ENCODE data around the gene RIN3.
A peak's percentile ranks its signal among the peaks of the same experiment; 100 is the strongest.
"Not testable (repeated sequence)": the region's sequence is repeated elsewhere in the genome, so short reads cannot be mapped to it uniquely, and the experiment has no call there.

Gene RIN3

GRCh38 chr14:92678766-92679165 is 165.2 kb downstream of the RIN3 start:
- H3K27ac Mint-ChIP-seq = peak overlapping the region; percentile 80
- no peak for ATAC-seq

GRCh38 chr14:92679246-92679645 is 165.7 kb downstream of the RIN3 start:
- Mint-ChIP-seq H3K9me3 (peaks cover 10% of the 10 kb centered on the region), H3K4me1 (peaks cover 50% of the 10 kb centered on the region), H3K27ac (no peak overlapping the region), H3K4me3 (no peak overlapping the region), H3K36me3 (peaks cover 54% of the 10 kb centered on the region), H3K27me3 (no peaks in the 10 kb centered on the region)
- ATAC-seq = no peak

More at GRCh38 chr14:92678766-92679165, 165.2 kb downstream of the RIN3 start:
- Mint-ChIP-seq H3K36me3 (peaks cover 59% of the 10 kb centered on the region), H3K4me1 (peaks cover 55% of the 10 kb centered on the region), H3K4me3 (peak overlapping the region; percentile 33), H3K9me3 (peaks cover 10% of the 10 kb centered on the region), H3K27me3 (no peaks in the 10 kb centered on the region)

- H3K4me3 Mint-ChIP-seq, H3K9me3 Mint-ChIP-seq, H3K27me3 Mint-ChIP-seq, ATAC-seq, H3K27ac Mint-ChIP-seq: not testable (repeated sequence)
- Mint-ChIP-seq H3K4me1 (peaks cover 44% of the 10 kb centered on the region), H3K36me3 (peaks cover 54% of the 10 kb centered on the region)
These were observed 166.7 kb downstream of the RIN3 start for GRCh38 chr14:92680330-92680729.

- Mint-ChIP-seq H3K27ac (no peak overlapping the region), H3K4me3 (no peak overlapping the region), H3K27me3 (no peaks in the 10 kb centered on the region), H3K36me3 (peaks cover 61% of the 10 kb centered on the region), H3K9me3 (peaks cover 10% of the 10 kb centered on the region), H3K4me1 (peaks cover 43% of the 10 kb centered on the region)
- ATAC-seq = peak; percentile 31
These were observed 167.4 kb downstream of the RIN3 start for GRCh38 chr14:92680781-92681650.

- H3K4me1 Mint-ChIP-seq = peaks cover 29% of the 10 kb centered on the region
- no peak for ATAC-seq
- H3K27ac Mint-ChIP-seq = no peak overlapping the region
- peaks cover 61% of the 10 kb centered on the region for H3K36me3 Mint-ChIP-seq
- no peaks in the 10 kb centered on the region for H3K27me3 Mint-ChIP-seq
- H3K9me3 Mint-ChIP-seq = peaks cover 6% of the 10 kb centered on the region
- no peak overlapping the region for H3K4me3 Mint-ChIP-seq
These were observed 169.5 kb downstream of the RIN3 start for GRCh38 chr14:92683041-92683440.

GRCh38 chr14:92684801-92685560 is 171.4 kb downstream of the RIN3 start:
- peaks cover 53% of the 10 kb centered on the region for H3K36me3 Mint-ChIP-seq
- H3K27me3 Mint-ChIP-seq = no peaks in the 10 kb centered on the region
- no peak overlapping the region for H3K27ac Mint-ChIP-seq
- no peak for ATAC-seq
- H3K9me3 Mint-ChIP-seq = no peaks in the 10 kb centered on the region
- H3K4me3 Mint-ChIP-seq = no peak overlapping the region
- peaks cover 21% of the 10 kb centered on the region for H3K4me1 Mint-ChIP-seq

- Mint-ChIP-seq H3K4me1 (peaks cover 19% of the 10 kb centered on the region), H3K36me3 (peaks cover 50% of the 10 kb centered on the region), H3K27ac (no peak overlapping the region), H3K9me3 (no peaks in the 10 kb centered on the region), H3K4me3 (no peak overlapping the region), H3K27me3 (no peaks in the 10 kb centered on the region)
- ATAC-seq = no peak
These were observed 172.3 kb downstream of the RIN3 start for GRCh38 chr14:92685784-92686355.

- peak; percentile 46 for ATAC-seq
- Mint-ChIP-seq H3K36me3 (peaks cover 44% of the 10 kb centered on the region), H3K27ac (no peak overlapping the region), H3K4me1 (peaks cover 13% of the 10 kb centered on the region), H3K4me3 (no peak overlapping the region), H3K27me3 (no peaks in the 10 kb centered on the region), H3K9me3 (no peaks in the 10 kb centered on the region)
These were observed 172.9 kb downstream of the RIN3 start for GRCh38 chr14:92686411-92686899.

GRCh38 chr14:92686900-92687427 is 173.4 kb downstream of the RIN3 start:
- ATAC-seq = peak; percentile 80
- Mint-ChIP-seq H3K27ac (no peak overlapping the region), H3K27me3 (no peaks in the 10 kb centered on the region), H3K4me3 (no peak overlapping the region), H3K9me3 (no peaks in the 10 kb centered on the region), H3K36me3 (peaks cover 41% of the 10 kb centered on the region), H3K4me1 (peaks cover 12% of the 10 kb centered on the region)

GRCh38 chr14:92687681-92688433 is 174.3 kb downstream of the RIN3 start:
- Mint-ChIP-seq H3K9me3 (no peaks in the 10 kb centered on the region), H3K4me1 (peaks cover 19% of the 10 kb centered on the region), H3K4me3 (no peak overlapping the region), H3K27me3 (no peaks in the 10 kb centered on the region), H3K36me3 (peaks cover 32% of the 10 kb centered on the region), H3K27ac (no peak overlapping the region)
- peak; percentile 3 for ATAC-seq

- no peaks in the 10 kb centered on the region for H3K27me3 Mint-ChIP-seq
- ATAC-seq = no peak
- no peak overlapping the region for H3K27ac Mint-ChIP-seq
- H3K4me1 Mint-ChIP-seq = peaks cover 19% of the 10 kb centered on the region
- H3K36me3 Mint-ChIP-seq = peaks cover 31% of the 10 kb centered on the region
- no peak overlapping the region for H3K4me3 Mint-ChIP-seq
- H3K9me3 Mint-ChIP-seq = no peaks in the 10 kb centered on the region
These were observed 175.1 kb downstream of the RIN3 start for GRCh38 chr14:92688434-92689375.

- Mint-ChIP-seq H3K27ac (no peak overlapping the region), H3K27me3 (no peaks in the 10 kb centered on the region), H3K4me1 (peaks cover 32% of the 10 kb centered on the region), H3K36me3 (peaks cover 30% of the 10 kb centered on the region), H3K9me3 (no peaks in the 10 kb centered on the region), H3K4me3 (no peak overlapping the region)
- ATAC-seq = no peak
These were observed 176.8 kb downstream of the RIN3 start for GRCh38 chr14:92690171-92691011.

- Mint-ChIP-seq H3K27ac (peak overlapping the region; percentile 48), H3K36me3 (peaks cover 17% of the 10 kb centered on the region), H3K4me1 (peaks cover 45% of the 10 kb centered on the region), H3K9me3 (peaks cover 5% of the 10 kb centered on the region), H3K4me3 (no peak overlapping the region), H3K27me3 (no peaks in the 10 kb centered on the region)
- ATAC-seq = no peak
These were observed 179.2 kb downstream of the RIN3 start for GRCh38 chr14:92692822-92693226.

All from stimulated activated memory B cell treated with anti-CD40 and anti-IgM and Interleukin-4, amounts not matched to agents 10 μg/mL and 1 μg/mL and 100 μg/mL, for 72 hours (primary cell).